Gastrocnemius medialis (tissue), 4 donors: ENCODE measurements around the gene TMEM79. TPM values are rescaled to one million over a fixed set of nuclear protein-coding genes. Genes with fewer than 3 reads are reported as not detected.

Experiments
- ATAC-seq, 2 donors: fragments of 150-250 bp; one replicate each; pipeline ENCODE4 v1.9.1; 2016
- DNase-seq, 2 donors: peaks; one replicate each; pipeline ENCODE4 v3.0.0-alpha.2; 2019
- H3K27ac ChIP-seq, 4 donors: fragments of 200-600 bp; sonication (generic); 1 replicate in 1 of 4; 2 replicates in 3 of 4; pipeline ENCODE4 v1.5.1; 2016 to 2018; ENCODE audit warnings: mild to moderate bottlenecking in 2 of 4, moderate library complexity in 1 of 4
- H3K27me3 ChIP-seq, 3 donors: fragments of 200-600 bp; sonication (generic) in 2 of 3; 1 replicate in 1 of 3; 2 replicates in 2 of 3; pipeline versions ENCODE4 v1.5.1 to v1.6.0; 2016 to 2019; ENCODE audit warnings: mild to moderate bottlenecking in 1 of 3, moderate library complexity in 1 of 3
- H3K36me3 ChIP-seq, 2 donors: fragments of 200-600 bp; sonication (generic) in 1 of 2; one replicate each; pipeline ENCODE4 v1.5.1; 2017 to 2018
- H3K4me1 ChIP-seq, 2 donors: fragments of 200-600 bp; sonication (generic) in 1 of 2; one replicate each; pipeline ENCODE4 v1.5.1; 2016 to 2017; ENCODE audit warnings: mild to moderate bottlenecking in 2 of 2
- H3K4me3 ChIP-seq, 4 donors: fragments of 200-600 bp; sonication (generic) in 3 of 4; 1 replicate in 1 of 4; 2 replicates in 3 of 4; pipeline ENCODE4 v1.5.1; 2016 to 2019; ENCODE audit warnings: mild to moderate bottlenecking in 2 of 4
- H3K9me3 ChIP-seq, 3 donors: fragments of 200-600 bp; sonication (generic) in 2 of 3; 1 replicate in 1 of 3; 2 replicates in 2 of 3; pipeline ENCODE4 v1.5.1; 2016 to 2019
- POLR2A ChIP-seq, 2 donors: fragments of 450-650 bp; IDR thresholded peaks; one replicate each; pipeline ENCODE4 v1.6.1; 2017; ENCODE audit warnings: antibody characterized with exemption in 2 of 2, mild to moderate bottlenecking in 2 of 2, moderate library complexity in 2 of 2
- in situ Hi-C, 4 donors: fragments of 200-750 bp; cut with MboI; loops; one replicate each; pipeline versions ENCODE4 v1.15.0 to v1.8.0; 2017; ENCODE audit warnings: low sequenced_read_pairs in 4 of 4
- intact Hi-C: fragments of 100-400 bp; cut with DNase I; formaldehyde crosslinking; loops from one replicate; pipeline ENCODE4 v1.15.1; 2023; ENCODE audit warnings: low total_unique reads
- total RNA-seq, 4 donors: library from RNA; depleted of rRNA; stranded (reverse); fragments of >200 nt; gene quantifications; one replicate each; pipeline versions ENCODE4 v1.1.0 to v1.2.3, GENCODE V29; 2016
- TF ChIP-seq, protein P1 (sequence below), 5 experiments: fragments of 450-650 bp in 3 of 5; fragments of 200-600 bp in 2 of 5; sonication (generic) in 2 of 5; IDR thresholded peaks in 4 of 5; conservative IDR thresholded peaks in 1 of 5; 1 replicate in 4 of 5; 2 replicates in 1 of 5; pipeline ENCODE4 v1.5.1; 2016 to 2019; ENCODE audit warnings: antibody characterized with exemption in 5 of 5, mild to moderate bottlenecking in 3 of 5, moderate library complexity in 3 of 5

TMEM79 gene
- total RNA-seq, 4 donors from 2014 or later: 0.20 to 1.5 (median 0.68) TPM

DNA sequence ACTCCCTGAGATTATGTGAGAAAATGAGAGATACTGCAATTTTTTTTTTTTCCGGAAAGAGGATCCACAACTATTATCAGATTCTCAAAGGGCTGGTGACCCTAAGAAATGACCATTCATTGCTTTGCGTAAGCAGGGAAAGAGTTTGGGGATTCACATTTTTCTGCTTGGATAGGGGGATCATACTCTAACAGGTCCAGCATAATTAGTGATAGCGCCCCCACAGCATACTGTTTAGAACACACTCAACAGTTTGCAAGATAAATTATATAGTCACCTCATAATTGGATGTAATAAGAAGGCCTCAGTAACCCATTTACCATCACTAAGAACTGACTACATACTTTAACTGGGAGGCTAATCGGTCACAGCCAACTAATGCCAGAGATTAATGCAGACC lies 52.1 kb downstream of the TMEM79 start:
- H3K4me3 ChIP-seq: no peak overlapping the region
- intact Hi-C loops (loop anchor here (10.0 kb wide), 1 partner anchor 409 kb away; the partner anchor contains the start of gene MRPL24), in situ Hi-C loops (no loop called here)
- DNase-seq (no peak), ATAC-seq (no peak)
- peaks cover 3 to 45% of the 10 kb centered on the region in 2 donors for H3K36me3 ChIP-seq
- no peaks in the 10 kb centered on the region for H3K27me3 ChIP-seq
- H3K4me1 ChIP-seq: peaks cover 12 to 19% of the 10 kb centered on the region in 2 donors
- no peak overlapping the region for H3K27ac ChIP-seq
- TF ChIP-seq, protein P1, sequence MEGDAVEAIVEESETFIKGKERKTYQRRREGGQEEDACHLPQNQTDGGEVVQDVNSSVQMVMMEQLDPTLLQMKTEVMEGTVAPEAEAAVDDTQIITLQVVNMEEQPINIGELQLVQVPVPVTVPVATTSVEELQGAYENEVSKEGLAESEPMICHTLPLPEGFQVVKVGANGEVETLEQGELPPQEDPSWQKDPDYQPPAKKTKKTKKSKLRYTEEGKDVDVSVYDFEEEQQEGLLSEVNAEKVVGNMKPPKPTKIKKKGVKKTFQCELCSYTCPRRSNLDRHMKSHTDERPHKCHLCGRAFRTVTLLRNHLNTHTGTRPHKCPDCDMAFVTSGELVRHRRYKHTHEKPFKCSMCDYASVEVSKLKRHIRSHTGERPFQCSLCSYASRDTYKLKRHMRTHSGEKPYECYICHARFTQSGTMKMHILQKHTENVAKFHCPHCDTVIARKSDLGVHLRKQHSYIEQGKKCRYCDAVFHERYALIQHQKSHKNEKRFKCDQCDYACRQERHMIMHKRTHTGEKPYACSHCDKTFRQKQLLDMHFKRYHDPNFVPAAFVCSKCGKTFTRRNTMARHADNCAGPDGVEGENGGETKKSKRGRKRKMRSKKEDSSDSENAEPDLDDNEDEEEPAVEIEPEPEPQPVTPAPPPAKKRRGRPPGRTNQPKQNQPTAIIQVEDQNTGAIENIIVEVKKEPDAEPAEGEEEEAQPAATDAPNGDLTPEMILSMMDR (IDR thresholded peaks at IDR 0.05 in 4 of 5, conservative IDR thresholded peaks at IDR 0.05 in 1 of 5): no peak
- TF ChIP-seq POLR2A (IDR thresholded peaks at IDR 0.05): no peak
- no peaks in the 10 kb centered on the region for H3K9me3 ChIP-seq

DNA sequence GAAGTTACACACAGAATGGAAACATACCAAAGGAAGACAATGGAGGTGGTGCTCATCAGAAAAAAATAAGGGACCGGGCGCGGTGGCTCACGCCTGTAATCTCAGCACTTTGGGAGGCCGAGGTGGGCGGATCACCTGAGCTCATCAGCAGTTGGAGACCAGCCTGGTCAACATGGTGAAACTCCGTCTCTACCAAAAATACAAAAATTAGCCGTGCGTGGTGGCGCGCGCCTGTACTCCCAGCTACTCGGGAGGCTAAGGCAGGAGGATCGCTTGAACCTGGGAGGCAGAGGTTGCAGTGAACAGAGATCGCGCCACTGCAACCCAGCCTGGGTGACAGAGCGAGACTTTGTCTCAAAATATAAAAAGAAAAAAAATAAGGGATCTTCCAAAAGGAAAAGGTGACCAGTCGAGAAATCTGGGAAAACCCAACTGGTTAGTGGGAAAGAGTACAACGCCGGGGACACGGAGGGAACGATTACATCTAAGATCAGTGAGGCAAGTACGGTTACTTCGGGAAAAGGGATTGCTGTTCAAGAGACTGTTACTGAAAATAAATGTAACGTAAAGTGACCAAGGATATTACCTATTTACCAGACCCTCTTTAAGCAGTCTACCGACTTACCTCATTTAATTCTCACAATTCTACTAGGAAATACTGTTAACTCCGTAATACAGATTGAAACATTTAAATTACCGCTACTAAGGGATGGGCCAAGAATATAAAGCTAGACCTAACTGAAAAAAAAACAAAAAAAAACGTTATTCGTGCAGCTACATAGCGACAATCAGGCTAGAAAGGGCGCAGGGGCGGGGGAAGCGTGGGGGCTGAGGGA lies 53.1 kb downstream of the TMEM79 start:
- DNase-seq: no peak
- intact Hi-C loops (loop anchor here (10.0 kb wide), 1 partner anchor 408 kb away; the partner anchor contains the start of gene MRPL24), in situ Hi-C loops (no loop called here)
- no peak for ATAC-seq
- H3K4me3 ChIP-seq: peak overlapping the region; percentile 69 to 91 (median 84)
- H3K27ac ChIP-seq: peak overlapping the region; percentile 92 to 97 (median 96)
- no peak for TF ChIP-seq POLR2A (IDR thresholded peaks at IDR 0.05)
- TF ChIP-seq, protein P1 (IDR thresholded peaks at IDR 0.05 in 4 of 5, conservative IDR thresholded peaks at IDR 0.05 in 1 of 5): no peak
- no peaks in the 10 kb centered on the region for H3K9me3 ChIP-seq
- peaks cover 3 to 36% of the 10 kb centered on the region in 2 donors for H3K36me3 ChIP-seq
- H3K4me1 ChIP-seq: peaks cover 12 to 19% of the 10 kb centered on the region in 2 donors
- H3K27me3 ChIP-seq: no peaks in the 10 kb centered on the region

DNA sequence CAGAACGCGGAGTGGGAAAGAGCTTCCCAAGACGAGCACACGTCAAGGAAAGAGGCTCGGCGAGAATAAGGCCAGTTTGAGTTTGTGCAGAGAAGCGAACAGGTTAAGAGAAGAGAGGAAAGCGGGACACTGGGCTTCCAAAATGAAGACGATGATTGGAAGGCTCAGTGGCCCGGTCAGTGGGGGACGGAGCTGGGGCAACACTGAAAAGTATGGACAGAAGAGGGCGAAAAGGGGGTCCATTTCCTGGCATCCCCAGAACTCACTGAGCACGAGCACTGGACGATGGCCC lies 53.7 kb downstream of the TMEM79 start:
- TF ChIP-seq, protein P1 (IDR thresholded peaks at IDR 0.05 in 4 of 5, conservative IDR thresholded peaks at IDR 0.05 in 1 of 5): no peak
- no peak for TF ChIP-seq POLR2A (IDR thresholded peaks at IDR 0.05)
- DNase-seq (no peak), ATAC-seq (peak; percentile 39 to 40)
- Histone ChIP-seq H3K27me3 (no peaks in the 10 kb centered on the region), H3K27ac (peak overlapping the region; percentile 92 to 97 (median 96)), H3K4me1 (peaks cover 12 to 19% of the 10 kb centered on the region in 2 donors), H3K36me3 (peaks cover 0 to 30% of the 10 kb centered on the region in 2 donors), H3K4me3 (peak overlapping the region; percentile 69 to 91 (median 84)), H3K9me3 (no peaks in the 10 kb centered on the region)
- in situ Hi-C loops: no loop called here
- intact Hi-C loops: loop anchor here (1.0 to 10.0 kb wide), 3 partner anchors 57 to 407 kb away; partner anchors contain the start of gene MRPL24

DNA sequence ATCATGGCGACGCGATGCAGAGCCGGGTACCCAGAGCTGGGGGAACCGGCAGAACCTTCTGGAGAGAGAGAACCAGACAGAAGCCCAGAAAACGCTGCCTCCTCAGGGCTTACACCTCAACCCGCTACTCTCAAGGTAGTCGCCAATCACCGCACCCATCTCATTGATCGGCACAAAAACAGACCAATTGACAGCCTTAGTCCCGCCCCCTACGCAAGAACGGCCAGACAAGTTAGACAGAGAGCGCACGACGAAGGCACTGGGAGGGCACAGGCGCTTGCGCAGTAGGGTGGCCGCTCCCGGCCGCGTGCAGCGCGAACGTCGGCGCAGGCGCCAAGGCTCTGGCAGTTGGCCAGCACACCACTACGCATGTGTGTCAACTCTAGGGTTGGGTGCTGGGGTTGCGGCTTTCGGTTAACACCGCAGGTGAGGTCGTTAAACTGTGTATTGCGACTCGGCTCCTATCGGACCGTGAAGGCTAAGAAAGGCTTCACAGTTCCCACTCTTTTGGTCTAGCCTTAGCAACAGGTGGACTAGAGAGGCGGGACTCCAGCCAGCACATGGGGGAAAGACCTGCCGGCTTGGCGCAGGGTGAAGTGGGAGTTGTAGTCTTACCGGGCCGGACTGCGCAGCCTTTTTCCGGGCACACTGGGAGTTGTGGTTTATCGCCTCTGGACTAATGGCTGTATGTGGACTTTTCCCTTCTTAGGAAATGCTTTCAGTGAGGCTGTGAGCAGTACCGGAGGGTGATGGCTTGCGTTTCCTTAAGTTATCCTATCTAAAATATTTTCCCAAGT lies 54.3 kb downstream of the TMEM79 start, which contains the start of the genes CCT3 and TSACC:
CCT3 (minus strand) TSS at position 113 of the 797 bp plus-strand sequence; CDS start at position 5, 108 bp downstream.
TSACC (plus strand) TSS at position 347 of the 797 bp plus-strand sequence. CDS start 1,232 bp downstream, outside the sequence.
- peak within 1 kb of the TSS; percentile 69 to 91 (median 84) for H3K4me3 ChIP-seq
- in situ Hi-C loops (no loop called here), intact Hi-C loops (loop anchor here (1.0 to 10.0 kb wide), 3 partner anchors 57 to 406 kb away; partner anchors contain the start of gene MRPL24)
- ATAC-seq: peak; percentile 95 to 98
- H3K4me1 ChIP-seq: peaks cover 12 to 19% of the 10 kb centered on the region in 2 donors
- TF ChIP-seq POLR2A (IDR thresholded peaks at IDR 0.05): peak; percentile 72 to 86
- TF ChIP-seq, protein P1 (IDR thresholded peaks at IDR 0.05 in 4 of 5, conservative IDR thresholded peaks at IDR 0.05 in 1 of 5): no peak
- H3K27ac ChIP-seq: peak within 1 kb of the TSS; percentile 92 to 97 (median 96)
- H3K36me3 ChIP-seq: peaks cover 0 to 25% of the 10 kb centered on the region in 2 donors
- H3K27me3 ChIP-seq: no peaks in the 10 kb centered on the region
- no peaks in the 10 kb centered on the region for H3K9me3 ChIP-seq
- peak; percentile 98 to 100 for DNase-seq

Other genes with a start within 250 kb of the TMEM79 start
- 10 to 100 TPM; 42.3 to 60.1 (median 46.0) TPM for gene UBQLN4, start 230.5 kb upstream of the TMEM79 start, total RNA-seq
- 10 to 100 TPM; 51.5 to 82.7 (median 72.6) TPM for gene LAMTOR2, start 229.5 kb upstream of the TMEM79 start, total RNA-seq
- 1 to 10 TPM in 1 of 4 donors, not detected in 3; 1.2 TPM for gene RAB25, start 223.2 kb upstream of the TMEM79 start, total RNA-seq
- gene MEX3A, start 201.9 kb upstream of the TMEM79 start, total RNA-seq: not detected
- 100 to 1,000 TPM; 143 to 244 (median 220) TPM for gene LMNA, start 169.6 kb upstream of the TMEM79 start, total RNA-seq
- gene SEMA4A, start 130.7 kb upstream of the TMEM79 start, total RNA-seq: 1 to 10 TPM in 2 of 4 donors, under 1 TPM in 2; 0.29 to 2.4 (median 1.2) TPM
- 10 to 100 TPM in 3 of 4 donors, 1 to 10 TPM in 1; 9.2 to 19.5 (median 18.5) TPM for gene SLC25A44, start 90.2 kb upstream of the TMEM79 start, total RNA-seq
- 100 to 1,000 TPM in 2 of 4 donors, 10 to 100 TPM in 2; 73.3 to 119 (median 89.9) TPM for gene PMF1, start 71.3 kb upstream of the TMEM79 start, total RNA-seq
- not detected for gene BGLAP, start 42.1 kb upstream of the TMEM79 start, total RNA-seq
- under 1 TPM in 2 of 4 donors, not detected in 2; 0.16 to 0.46 TPM for gene PAQR6, start 36.3 kb upstream of the TMEM79 start, total RNA-seq
- 10 to 100 TPM; 47.4 to 83.1 (median 62.7) TPM for gene SMG5, start 1.5 kb upstream of the TMEM79 start, total RNA-seq
- 10 to 100 TPM; 10.1 to 16.5 (median 13.6) TPM for gene GLMP, start 11.4 kb downstream of the TMEM79 start, total RNA-seq
- gene VHLL, start 15.0 kb downstream of the TMEM79 start, total RNA-seq: not detected
- 100 to 1,000 TPM; 147 to 189 (median 180) TPM for gene CCT3, start 54.0 kb downstream of the TMEM79 start, total RNA-seq
- not detected for gene TSACC, start 54.2 kb downstream of the TMEM79 start, total RNA-seq
- gene RHBG, start 84.9 kb downstream of the TMEM79 start, total RNA-seq: not detected
- gene MEF2D, start 216.4 kb downstream of the TMEM79 start, total RNA-seq: 100 to 1,000 TPM; 129 to 260 (median 168) TPM